ENCODE data around the gene RNU1-4. TPM values are rescaled to one million over a fixed set of nuclear protein-coding genes. Genes with fewer than 3 reads are reported as not detected.
"Not testable (repeated sequence)": the region's sequence is repeated elsewhere in the genome, so short reads cannot be mapped to it uniquely, and the experiment has no call there.

The RNU1-4 gene
- total RNA-seq, 1 donor from 2014 or later = 2,859 TPM

DNA sequence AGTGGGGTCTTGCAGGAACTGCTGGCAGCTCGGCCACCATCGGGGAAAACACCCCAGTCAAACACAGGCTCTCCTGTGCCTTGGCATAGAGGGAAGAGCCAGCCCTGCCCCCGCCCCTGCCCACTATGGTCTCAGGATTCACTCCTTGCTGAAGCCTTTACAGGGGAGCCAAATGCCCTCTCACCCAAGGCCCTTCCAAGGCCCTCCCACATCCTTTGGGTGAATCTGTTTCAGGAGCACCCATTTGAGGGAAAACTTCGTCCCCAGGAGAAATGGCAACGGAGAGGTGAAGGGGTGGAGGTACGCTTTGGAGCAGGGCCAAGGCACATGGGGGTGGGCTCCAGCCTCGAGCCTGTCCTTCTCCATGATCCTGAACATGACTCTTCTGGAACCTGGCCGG is 35.9 kb downstream of the RNU1-4 start:
- DNase-seq (ENCODE audit: extremely low spot score, unreplicated experiment); H3K9me3 Mint-ChIP-seq (ENCODE audit: unreplicated experiment); H3K36me3 Mint-ChIP-seq (ENCODE audit: unreplicated experiment); H3K4me3 Mint-ChIP-seq (ENCODE audit: unreplicated experiment); H3K27ac Mint-ChIP-seq (ENCODE audit: unreplicated experiment); H3K4me1 Mint-ChIP-seq (ENCODE audit: unreplicated experiment): not testable (repeated sequence)
- H3K27me3 Mint-ChIP-seq (ENCODE audit: unreplicated experiment) = peaks cover 24% of the 10 kb centered on the region

DNA sequence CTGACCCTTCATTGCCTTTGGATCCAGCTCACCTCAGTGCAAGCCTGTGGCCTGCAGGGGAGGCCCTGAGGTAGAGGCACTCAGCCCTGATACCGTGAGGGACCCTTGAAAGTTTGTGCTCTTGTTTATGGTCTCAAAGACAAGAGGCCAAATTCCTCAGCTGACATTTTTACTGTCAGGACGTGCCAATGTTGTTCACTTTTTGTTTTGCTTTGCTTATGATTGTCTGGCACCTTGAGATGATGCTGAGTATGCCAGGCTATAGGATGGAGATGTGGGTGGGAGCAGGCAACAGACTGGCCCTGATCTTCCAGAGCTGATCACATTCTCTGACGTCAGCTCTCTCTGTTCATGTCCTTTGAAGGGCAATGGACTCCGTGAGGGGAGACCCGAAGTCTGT is 36.5 kb downstream of the RNU1-4 start:
- H3K27me3 Mint-ChIP-seq (ENCODE audit: unreplicated experiment) = peaks cover 24% of the 10 kb centered on the region
- DNase-seq (ENCODE audit: extremely low spot score, unreplicated experiment); H3K27ac Mint-ChIP-seq (ENCODE audit: unreplicated experiment); H3K36me3 Mint-ChIP-seq (ENCODE audit: unreplicated experiment); H3K9me3 Mint-ChIP-seq (ENCODE audit: unreplicated experiment); H3K4me1 Mint-ChIP-seq (ENCODE audit: unreplicated experiment); H3K4me3 Mint-ChIP-seq (ENCODE audit: unreplicated experiment): not testable (repeated sequence)

- DNase-seq (ENCODE audit: extremely low spot score, unreplicated experiment); H3K27ac Mint-ChIP-seq (ENCODE audit: unreplicated experiment); H3K4me1 Mint-ChIP-seq (ENCODE audit: unreplicated experiment); H3K9me3 Mint-ChIP-seq (ENCODE audit: unreplicated experiment); H3K36me3 Mint-ChIP-seq (ENCODE audit: unreplicated experiment); H3K4me3 Mint-ChIP-seq (ENCODE audit: unreplicated experiment): not testable (repeated sequence)
- peaks cover 20% of the 10 kb centered on the region for H3K27me3 Mint-ChIP-seq (ENCODE audit: unreplicated experiment)
Observed at GRCh38 chr1:16777821-16778220, 37.5 kb downstream of the RNU1-4 start.

DNA sequence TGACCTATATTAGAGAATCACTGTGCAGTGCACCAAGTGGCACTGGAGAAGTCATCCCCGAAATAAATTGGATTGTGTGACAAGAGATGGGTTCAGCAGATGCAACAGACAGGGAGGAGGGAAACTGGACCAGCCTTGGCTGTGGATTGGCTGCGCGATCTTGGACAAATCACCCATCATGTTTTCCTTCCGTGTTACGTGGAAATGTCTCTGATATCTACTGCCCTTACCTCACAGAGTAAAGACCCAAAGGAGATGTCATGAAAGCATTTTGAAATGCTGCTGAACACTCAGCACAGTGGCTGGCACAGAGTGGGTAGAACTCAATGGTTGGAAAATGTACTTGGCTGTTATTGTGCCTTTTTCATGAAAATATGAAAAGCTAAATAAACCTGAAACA is 39.2 kb downstream of the RNU1-4 start:
- not testable (repeated sequence) for H3K4me1 Mint-ChIP-seq (ENCODE audit: unreplicated experiment); H3K27ac Mint-ChIP-seq (ENCODE audit: unreplicated experiment); H3K4me3 Mint-ChIP-seq (ENCODE audit: unreplicated experiment); H3K36me3 Mint-ChIP-seq (ENCODE audit: unreplicated experiment); DNase-seq (ENCODE audit: extremely low spot score, unreplicated experiment); H3K27me3 Mint-ChIP-seq (ENCODE audit: unreplicated experiment); H3K9me3 Mint-ChIP-seq (ENCODE audit: unreplicated experiment)

GRCh38 chr1:16781033-16781432 is 40.7 kb downstream of the RNU1-4 start:
- DNase-seq (ENCODE audit: extremely low spot score, unreplicated experiment); H3K9me3 Mint-ChIP-seq (ENCODE audit: unreplicated experiment); H3K4me3 Mint-ChIP-seq (ENCODE audit: unreplicated experiment); H3K4me1 Mint-ChIP-seq (ENCODE audit: unreplicated experiment); H3K27ac Mint-ChIP-seq (ENCODE audit: unreplicated experiment); H3K27me3 Mint-ChIP-seq (ENCODE audit: unreplicated experiment); H3K36me3 Mint-ChIP-seq (ENCODE audit: unreplicated experiment): not testable (repeated sequence)

GRCh38 chr1:16781625-16782024 is 41.3 kb downstream of the RNU1-4 start:
- H3K27me3 Mint-ChIP-seq (ENCODE audit: unreplicated experiment) = peaks cover 14% of the 10 kb centered on the region
- not testable (repeated sequence) for H3K4me1 Mint-ChIP-seq (ENCODE audit: unreplicated experiment); H3K36me3 Mint-ChIP-seq (ENCODE audit: unreplicated experiment); DNase-seq (ENCODE audit: extremely low spot score, unreplicated experiment); H3K4me3 Mint-ChIP-seq (ENCODE audit: unreplicated experiment); H3K27ac Mint-ChIP-seq (ENCODE audit: unreplicated experiment); H3K9me3 Mint-ChIP-seq (ENCODE audit: unreplicated experiment)

GRCh38 chr1:16784955-16785354 is 44.6 kb downstream of the RNU1-4 start:
- H3K4me3 Mint-ChIP-seq (ENCODE audit: unreplicated experiment); H3K9me3 Mint-ChIP-seq (ENCODE audit: unreplicated experiment); H3K27ac Mint-ChIP-seq (ENCODE audit: unreplicated experiment); H3K4me1 Mint-ChIP-seq (ENCODE audit: unreplicated experiment); H3K36me3 Mint-ChIP-seq (ENCODE audit: unreplicated experiment); DNase-seq (ENCODE audit: extremely low spot score, unreplicated experiment): not testable (repeated sequence)
- H3K27me3 Mint-ChIP-seq (ENCODE audit: unreplicated experiment) = peaks cover 12% of the 10 kb centered on the region

DNA sequence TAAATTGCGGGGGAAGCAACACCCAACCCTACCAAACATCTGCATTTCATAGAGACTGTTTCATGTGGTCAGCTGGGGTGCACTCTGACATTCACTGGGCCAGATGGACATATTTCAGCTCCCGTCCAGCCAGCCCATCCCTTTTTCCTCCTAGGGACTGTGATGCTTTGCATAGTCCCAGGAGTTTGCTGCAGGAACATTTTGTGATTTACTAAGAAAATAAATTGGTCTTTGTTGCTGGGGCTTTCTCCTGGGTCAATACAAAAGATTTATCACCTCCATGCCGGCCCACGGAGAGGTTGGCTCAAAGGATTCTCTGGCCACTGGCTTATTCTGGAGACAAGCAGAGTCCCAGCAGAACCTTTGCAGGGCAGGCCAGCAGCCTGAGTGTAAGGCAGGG is 46.0 kb downstream of the RNU1-4 start:
- not testable (repeated sequence) for DNase-seq (ENCODE audit: extremely low spot score, unreplicated experiment); H3K4me1 Mint-ChIP-seq (ENCODE audit: unreplicated experiment); H3K27me3 Mint-ChIP-seq (ENCODE audit: unreplicated experiment); H3K27ac Mint-ChIP-seq (ENCODE audit: unreplicated experiment); H3K4me3 Mint-ChIP-seq (ENCODE audit: unreplicated experiment); H3K9me3 Mint-ChIP-seq (ENCODE audit: unreplicated experiment); H3K36me3 Mint-ChIP-seq (ENCODE audit: unreplicated experiment)

- H3K27me3 Mint-ChIP-seq (ENCODE audit: unreplicated experiment); H3K4me3 Mint-ChIP-seq (ENCODE audit: unreplicated experiment); H3K9me3 Mint-ChIP-seq (ENCODE audit: unreplicated experiment); H3K36me3 Mint-ChIP-seq (ENCODE audit: unreplicated experiment); H3K4me1 Mint-ChIP-seq (ENCODE audit: unreplicated experiment); DNase-seq (ENCODE audit: extremely low spot score, unreplicated experiment); H3K27ac Mint-ChIP-seq (ENCODE audit: unreplicated experiment): not testable (repeated sequence)
Observed at GRCh38 chr1:16787175-16787574, 46.9 kb downstream of the RNU1-4 start.

DNA sequence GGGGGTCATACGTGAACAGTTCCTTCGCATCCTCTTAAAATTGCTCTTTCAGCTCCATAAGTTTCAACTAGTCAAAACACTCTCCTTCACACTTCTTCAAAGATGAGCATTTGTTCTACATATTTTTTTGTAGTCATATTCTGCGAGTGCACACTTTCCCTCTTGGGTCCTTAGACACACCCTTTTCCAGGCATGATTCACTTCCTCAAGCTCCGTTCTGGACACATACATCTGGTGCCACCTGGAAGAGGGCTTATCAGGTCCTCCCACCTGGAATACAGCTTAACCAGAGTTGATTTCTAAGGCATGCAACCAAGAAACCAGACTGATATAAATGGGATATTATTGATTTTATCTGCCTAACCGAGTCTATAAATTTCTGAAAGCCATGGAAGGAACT is 47.4 kb downstream of the RNU1-4 start:
- not testable (repeated sequence) for H3K9me3 Mint-ChIP-seq (ENCODE audit: unreplicated experiment)

More for the DNA sequence above, 47.4 kb downstream of the RNU1-4 start:
- H3K36me3 Mint-ChIP-seq (ENCODE audit: unreplicated experiment); DNase-seq (ENCODE audit: extremely low spot score, unreplicated experiment); H3K4me1 Mint-ChIP-seq (ENCODE audit: unreplicated experiment); H3K27ac Mint-ChIP-seq (ENCODE audit: unreplicated experiment); H3K4me3 Mint-ChIP-seq (ENCODE audit: unreplicated experiment): not testable (repeated sequence)
- peaks cover 10% of the 10 kb centered on the region for H3K27me3 Mint-ChIP-seq (ENCODE audit: unreplicated experiment)

Other genes with a start within 250 kb of the RNU1-4 start
- 2,650 and 2,859 TPM in 2 replicates for gene RNU1-1, start 226.2 kb upstream of the RNU1-4 start, total RNA-seq
- gene NBPF1, start 127.0 kb upstream of the RNU1-4 start, total RNA-seq = 50.1 and 55.6 TPM in 2 replicates
- gene RNU1-3, start 73.6 kb upstream of the RNU1-4 start, total RNA-seq = 2,650 and 2,859 TPM in 2 replicates
- gene RNU1-2, start 155.5 kb downstream of the RNU1-4 start, total RNA-seq = 2,650 and 2,859 TPM in 2 replicates
- 31.4 and 34.5 TPM in 2 replicates for gene CROCC, start 181.4 kb downstream of the RNU1-4 start, total RNA-seq
- 169 and 172 TPM in 2 replicates for gene MFAP2, start 240.1 kb downstream of the RNU1-4 start, total RNA-seq

Measured in osteocyte (in vitro differentiated cells).